Pancreas (tissue), 10 donors: ENCODE results near the gene NPTX1. TPM values are rescaled to one million over a fixed set of nuclear protein-coding genes. Genes with fewer than 3 reads are reported as not detected.

Experiments used
- ATAC-seq, 4 donors: fragments of 200-7000 bp; cut with Tn5 transposase; one replicate each; pipeline versions ENCODE4 v1.8.0 to v1.9.1; 2020; ENCODE audit warnings: mild to moderate bottlenecking in 4 of 4, moderate library complexity in 4 of 4
- DNase-seq, 6 donors: peaks; one replicate each; pipeline ENCODE4 v3.0.0-alpha.2; 2020
- FAIRE-seq: peaks from 2 replicates; lab custom pipeline; 2012; peaks lifted over from hg19 to GRCh38; lab: Jason Lieb, UNC
- H3K27ac ChIP-seq, 4 donors: fragments of 200-600 bp; sonication (generic); 1 replicate in 3 of 4; 2 replicates in 1 of 4; pipeline versions ENCODE4 v1.5.0 to v1.8.0; 2020
- H3K27me3 ChIP-seq, 4 donors: fragments of 200-600 bp; one replicate each; pipeline ENCODE4 v1.8.0; 2021
- H3K36me3 ChIP-seq, 3 donors: fragments of 200-600 bp; sonication (generic) in 1 of 3; one replicate each; pipeline versions ENCODE4 v1.5.0 to v1.8.0; 2020 to 2021
- H3K4me1 ChIP-seq, 3 donors: fragments of 200-600 bp; one replicate each; pipeline ENCODE4 v1.8.0; 2021
- H3K4me3 ChIP-seq, 4 donors: fragments of 200-600 bp; sonication (generic) in 2 of 4; one replicate each; pipeline versions ENCODE4 v1.5.0 to v1.8.0; 2020 to 2021
- H3K9me3 ChIP-seq, 4 donors: fragments of 200-600 bp; one replicate each; pipeline ENCODE4 v1.8.0; 2021
- WGBS, 2 donors: extraction: QIAGEN DNeasy Blood & Tissue Kit; methylation state at CpG; one replicate each; pipeline ENCODE4 v1.1.7; 2013; 5-methylcytosine and 5-hydroxymethylcytosine counted together
- intact Hi-C, 3 donors: fragments of 100-400 bp; cut with DNase I; formaldehyde crosslinking; loops; one replicate each; pipeline versions ENCODE4 v1.11.1 to v1.14.2; 2022
- polyA plus RNA-seq, 2 donors: library from polyadenylated mRNA; stranded (reverse); fragments of 200-250 nt; gene quantifications; one replicate each; pipeline ENCODE4 v1.2.3, GENCODE V29; 2013
- total RNA-seq, 6 donors: library from RNA; stranded (reverse); fragmentation: NEBNext Ultra II Directional in 4 of 6; extraction: Animal tissue kit (Norgen Biotek cat#: 25700) in 4 of 6; gene quantifications; one replicate each; pipeline versions ENCODE4 v1.2.1 to v1.2.4, GENCODE V29; 2021 to 2023
- TF ChIP-seq, protein P1 (sequence below), 4 donors: fragments of 200-600 bp; sonication (generic) in 3 of 4; IDR thresholded peaks; one replicate each; pipeline versions ENCODE4 v1.5.0 to v1.8.0; 2021; ENCODE audit warnings: antibody characterized with exemption in 4 of 4
- donor health status: healthy with polysubstance abuse.
- donor health status: DM: no; HTN: no; CAD: no; lungs with moderate emphysema.
- donor health status: DM: no; HTN: no; CAD: no.
- donor health status: control.
- donor health status: control.
- donor health status: Bipolar disorder and iron deficiency.
- donor health status: DM: yes; HTN: yes; CAD: no.
- donor health status: DM: no; HTN: no; CAD: no.
- donor health status: DM: no; HTN: no; CAD: no.
- donor health status: DM: yes; HTN: yes; CAD: no.

NPTX1 gene
- total and polyA plus RNA-seq, 8 donors, result 0.04 to 1.1 (median 0.19) TPM; not detected in 1

DNA sequence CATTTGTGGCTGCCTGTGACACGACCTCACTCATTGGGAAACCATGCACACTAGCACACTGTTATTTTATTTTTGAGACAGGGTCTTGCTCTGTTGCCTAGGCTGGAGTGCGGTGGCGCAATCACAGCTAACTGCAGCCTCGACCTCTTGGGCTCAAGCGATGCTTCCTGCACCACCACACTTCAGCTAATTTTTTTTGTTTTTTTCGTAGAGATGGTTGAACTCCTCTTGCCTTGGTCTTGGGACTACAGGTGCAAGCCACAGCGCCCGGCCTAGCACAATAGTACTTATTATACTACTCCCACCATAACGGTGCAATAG lies 2.8 kb upstream of the NPTX1 start:
- H3K36me3 ChIP-seq, result no peaks in the 10 kb centered on the region
- DNase-seq (no peak), ATAC-seq (no peak), FAIRE-seq (no peak)
- TF ChIP-seq, protein P1, sequence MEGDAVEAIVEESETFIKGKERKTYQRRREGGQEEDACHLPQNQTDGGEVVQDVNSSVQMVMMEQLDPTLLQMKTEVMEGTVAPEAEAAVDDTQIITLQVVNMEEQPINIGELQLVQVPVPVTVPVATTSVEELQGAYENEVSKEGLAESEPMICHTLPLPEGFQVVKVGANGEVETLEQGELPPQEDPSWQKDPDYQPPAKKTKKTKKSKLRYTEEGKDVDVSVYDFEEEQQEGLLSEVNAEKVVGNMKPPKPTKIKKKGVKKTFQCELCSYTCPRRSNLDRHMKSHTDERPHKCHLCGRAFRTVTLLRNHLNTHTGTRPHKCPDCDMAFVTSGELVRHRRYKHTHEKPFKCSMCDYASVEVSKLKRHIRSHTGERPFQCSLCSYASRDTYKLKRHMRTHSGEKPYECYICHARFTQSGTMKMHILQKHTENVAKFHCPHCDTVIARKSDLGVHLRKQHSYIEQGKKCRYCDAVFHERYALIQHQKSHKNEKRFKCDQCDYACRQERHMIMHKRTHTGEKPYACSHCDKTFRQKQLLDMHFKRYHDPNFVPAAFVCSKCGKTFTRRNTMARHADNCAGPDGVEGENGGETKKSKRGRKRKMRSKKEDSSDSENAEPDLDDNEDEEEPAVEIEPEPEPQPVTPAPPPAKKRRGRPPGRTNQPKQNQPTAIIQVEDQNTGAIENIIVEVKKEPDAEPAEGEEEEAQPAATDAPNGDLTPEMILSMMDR (IDR thresholded peaks at IDR 0.05), result no peak
- no peak overlapping the region for H3K4me3 ChIP-seq
- peaks cover 0 to 36% (median 10%) of the 10 kb centered on the region in 4 donors for H3K27me3 ChIP-seq
- H3K27ac ChIP-seq, result no peak overlapping the region
- intact Hi-C loops, result no loop called here
- WGBS, 2 donors, result 57 to 66% methylated on average over 9 of the region's 9 CpGs
- H3K9me3 ChIP-seq, result no peaks in the 10 kb centered on the region
- peaks cover 5 to 23% (median 12%) of the 10 kb centered on the region in 3 donors for H3K4me1 ChIP-seq

DNA sequence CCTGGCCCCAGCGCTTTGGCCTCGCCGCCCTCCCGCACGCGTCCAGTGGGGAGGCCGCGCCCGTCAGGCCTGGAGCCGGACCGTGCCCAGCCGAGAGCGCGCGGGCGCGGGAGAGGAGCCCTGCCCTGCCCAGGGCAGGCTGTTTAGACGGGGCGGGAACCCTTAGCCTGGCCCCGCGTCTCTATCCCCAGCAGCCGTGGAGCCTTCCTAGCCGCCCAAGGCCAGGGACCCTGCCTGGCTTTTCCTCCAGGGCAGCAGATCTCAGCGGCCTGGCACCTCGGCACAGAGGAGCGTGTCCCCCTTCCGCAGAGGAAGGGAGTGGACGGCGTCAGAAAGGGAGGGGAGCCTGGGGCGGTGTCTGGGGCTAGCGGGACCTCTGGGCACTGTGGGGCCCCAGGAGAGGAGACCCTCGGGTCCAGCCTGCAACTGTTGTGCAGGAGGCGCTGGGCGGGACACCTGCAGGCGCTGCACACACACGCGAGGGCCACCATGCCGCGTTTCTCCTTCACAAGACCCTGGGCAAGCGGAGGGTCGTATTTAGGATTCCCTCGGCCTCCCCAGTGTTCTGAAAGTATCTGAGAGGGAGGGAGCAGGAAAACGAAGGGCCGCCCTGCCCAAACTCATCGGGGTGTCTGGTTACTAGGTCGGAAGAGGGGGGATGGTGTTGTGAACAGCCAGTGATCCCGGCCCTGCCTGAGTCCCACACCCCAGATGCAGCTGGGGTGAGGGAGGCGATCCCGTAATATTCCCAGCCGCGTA lies 2.3 kb upstream of the NPTX1 start:
- DNase-seq, result peak in 1 of 6 donors; percentile 70
- FAIRE-seq, result no peak
- no peak for ATAC-seq

DNA sequence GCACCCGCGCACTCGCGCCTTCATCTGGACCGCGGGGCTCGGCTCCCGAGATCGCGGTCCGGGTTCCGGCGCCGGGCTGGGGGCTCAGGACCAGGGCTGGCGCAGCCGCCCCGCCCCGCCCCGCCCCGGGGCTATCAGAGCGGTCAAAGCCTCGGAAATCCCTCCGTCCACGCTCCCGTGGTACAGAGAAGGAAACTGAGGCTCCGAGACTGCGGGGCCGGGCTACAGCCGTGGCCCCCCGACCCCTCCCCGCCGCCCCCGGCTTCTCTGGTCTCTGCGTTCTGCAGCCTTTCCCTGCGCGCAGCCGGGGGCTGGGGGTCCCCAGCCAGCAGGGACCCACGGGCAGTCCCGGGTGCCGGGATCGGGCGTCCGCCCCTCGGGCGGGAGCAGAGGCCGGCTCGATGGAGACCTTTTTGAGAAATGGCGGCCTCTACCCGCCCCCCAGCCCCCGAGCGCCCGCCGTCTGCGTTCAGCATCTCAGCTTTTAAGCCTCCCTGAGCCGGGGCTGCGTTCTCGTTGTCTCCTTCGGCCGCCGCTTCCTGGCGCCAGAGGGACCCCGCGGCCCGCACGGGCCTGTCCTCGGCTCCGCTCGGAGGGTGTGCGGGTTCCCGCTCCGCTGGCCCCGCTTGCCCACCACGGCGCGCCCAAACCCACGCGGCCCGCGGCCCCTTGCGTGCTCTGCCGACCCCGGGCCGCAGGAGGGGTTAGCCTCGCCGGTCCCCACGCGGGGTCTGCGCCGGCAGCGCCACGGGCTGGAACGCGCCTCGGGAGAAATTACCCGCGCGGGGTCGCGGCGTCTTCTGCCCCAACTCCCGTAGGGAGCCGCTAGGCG lies 1.5 kb upstream of the NPTX1 start:
- Histone ChIP-seq H3K4me1 (peaks cover 5 to 23% (median 12%) of the 10 kb centered on the region in 3 donors), H3K4me3 (peak overlapping the region in 1 of 4 donors; percentile 40), H3K27me3 (peaks cover 0 to 43% (median 10%) of the 10 kb centered on the region in 4 donors), H3K27ac (no peak overlapping the region), H3K9me3 (no peaks in the 10 kb centered on the region), H3K36me3 (no peaks in the 10 kb centered on the region)
- TF ChIP-seq, protein P1 (IDR thresholded peaks at IDR 0.05), result no peak
- ATAC-seq (peak in 3 of 4 donors; percentile 40 to 62 (median 60)), FAIRE-seq (no peak), DNase-seq (peak in 2 of 6 donors; percentile 54 to 68)
- intact Hi-C loops, result no loop called here
- WGBS, 2 donors, result 2 to 4% methylated on average over 83 to 103 of the region's 103 CpGs

More for the DNA sequence above, 2.3 kb upstream of the NPTX1 start:
- TF ChIP-seq, protein P1 (IDR thresholded peaks at IDR 0.05), result no peak
- Histone ChIP-seq H3K4me3 (peak overlapping the region in 1 of 4 donors; percentile 40), H3K4me1 (peaks cover 5 to 23% (median 12%) of the 10 kb centered on the region in 3 donors), H3K27ac (no peak overlapping the region), H3K27me3 (peaks cover 0 to 40% (median 10%) of the 10 kb centered on the region in 4 donors), H3K9me3 (no peaks in the 10 kb centered on the region), H3K36me3 (no peaks in the 10 kb centered on the region)
- 15 to 16% methylated on average over 39 to 51 of the region's 51 CpGs for WGBS, 2 donors
- intact Hi-C loops, result no loop called here

DNA sequence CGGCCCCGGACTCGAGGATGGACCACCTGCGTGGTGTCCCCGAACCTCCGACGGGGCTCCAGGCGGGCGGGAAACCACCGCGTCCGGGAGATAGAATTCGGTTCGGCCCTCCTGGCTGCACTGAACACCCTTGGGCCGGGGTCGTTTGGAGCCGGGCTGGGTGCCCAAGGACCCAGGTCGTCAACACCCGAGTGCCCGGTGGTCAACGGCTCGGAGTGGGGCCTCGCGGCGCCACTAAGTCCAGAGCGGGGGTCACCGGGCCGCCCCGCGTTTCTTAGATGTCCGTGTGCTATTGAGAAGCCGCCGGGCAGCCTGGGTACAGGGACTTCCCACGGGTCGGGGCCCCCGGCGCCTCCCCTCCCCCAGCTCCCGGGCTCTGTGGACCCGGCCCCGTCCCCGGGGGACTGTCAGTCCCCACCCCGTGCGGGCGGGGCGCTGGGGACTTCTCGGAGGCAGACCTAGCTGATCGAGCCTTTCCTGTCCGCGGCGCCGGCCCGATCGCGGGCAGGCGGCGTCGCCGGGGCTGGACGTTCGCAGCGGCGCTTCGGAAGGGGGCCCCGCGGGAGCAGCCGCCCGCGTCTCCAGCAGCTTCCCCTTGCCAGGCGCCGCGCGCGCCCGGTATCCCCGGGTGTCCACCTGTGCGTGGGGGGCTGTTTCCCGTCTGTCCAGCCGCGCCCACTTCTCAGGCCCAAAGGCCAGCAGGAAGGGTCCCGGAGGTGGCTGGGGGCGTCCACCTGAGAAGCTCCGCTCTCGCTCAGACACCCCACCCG lies 655 bp upstream of the NPTX1 start:
- Histone ChIP-seq H3K27ac (no peak overlapping the region), H3K36me3 (no peaks in the 10 kb centered on the region), H3K4me1 (peaks cover 5 to 23% (median 12%) of the 10 kb centered on the region in 3 donors), H3K27me3 (peaks cover 0 to 43% (median 10%) of the 10 kb centered on the region in 4 donors), H3K9me3 (no peaks in the 10 kb centered on the region), H3K4me3 (peak overlapping the region in 2 of 4 donors; percentile 21 to 40)
- DNase-seq (peak in 2 of 6 donors; percentile 65 to 78), FAIRE-seq (no peak), ATAC-seq (peak in 2 of 4 donors; percentile 6 to 12)
- TF ChIP-seq, protein P1 (IDR thresholded peaks at IDR 0.05), result no peak
- 1 to 2% methylated on average over 61 to 84 of the region's 84 CpGs for WGBS, 2 donors
- intact Hi-C loops, result no loop called here
